ENCODE data around the gene LRRFIP2. TPM values are rescaled to one million over a fixed set of nuclear protein-coding genes. Genes with fewer than 3 reads are reported as not detected.

Gene LRRFIP2
- total and polyA plus RNA-seq, 2 of the 8 experiments (the other 6 are each of a cell fraction or from before 2014, with no cell fraction given) = 8.8 to 25.6 TPM

GRCh38 chr3:37017683-37018082 lies 156.7 kb downstream of the LRRFIP2 start:
- Histone ChIP-seq H2BK20ac (ENCODE audit: low read length) (no peak overlapping the region), H3K27ac (ENCODE audit: low read depth, low read length) (no peak overlapping the region), H4K8ac (ENCODE audit: extremely low read depth, insufficient read depth, low read length) (no peak overlapping the region), H3K27me3 (replicated peaks in 1 of 4; ENCODE audit: control insufficient read depth in 3 of 4, extremely low read depth in 1 of 4, insufficient read depth in 3 of 4, low read length in 3 of 4) (no peaks in the 10 kb centered on the region), H3K14ac (ENCODE audit: insufficient read length) (no peak overlapping the region), H4K20me1 (replicated peaks in 1 of 2; ENCODE audit: control insufficient read depth in 1 of 2, insufficient read depth in 2 of 2, low read length in 2 of 2) (no peaks in the 10 kb centered on the region), H3K4ac (replicated peaks; ENCODE audit: insufficient read length, low read depth, low read length) (no peak overlapping the region), H2BK12ac (ENCODE audit: low read depth, low read length) (no peak overlapping the region), H3K23me2 (ENCODE audit: low read depth, low read length) (no peaks in the 10 kb centered on the region; the same call in 1 of the 2 replicates), H3K23ac (ENCODE audit: insufficient read length) (no peak overlapping the region), H4K5ac (ENCODE audit: insufficient read length, low read depth, low read length) (no peak overlapping the region), H3K56ac (replicated peaks; ENCODE audit: insufficient read length, low read depth, low read length) (no peak overlapping the region), H2BK5ac (ENCODE audit: low read depth, low read length) (no peak overlapping the region), H3K9ac (replicated peaks in 1 of 4; ENCODE audit: extremely low read depth in 1 of 4, low read depth in 3 of 4, low read length in 3 of 4) (no peak overlapping the region), H2BK120ac (replicated peaks; ENCODE audit: low read depth, low read length) (no peak overlapping the region), H2AFZ (ENCODE audit: low read length) (no peak overlapping the region), H3K4me1 (replicated peaks in 1 of 4; ENCODE audit: control insufficient read depth in 3 of 4, insufficient read depth in 4 of 4, low read length in 3 of 4) (no peaks in the 10 kb centered on the region; a peak in 1 of 7 replicates), H2AK5ac (ENCODE audit: low read depth, low read length) (no peak overlapping the region), H3K79me1 (ENCODE audit: low read depth, low read length) (no peaks in the 10 kb centered on the region; the same call in 1 of the 2 replicates), H3K79me2 (ENCODE audit: control insufficient read depth in 1 of 2, insufficient read depth in 2 of 2, low read length in 2 of 2) (no peaks in the 10 kb centered on the region), H3K36me3 (ENCODE audit: control insufficient read depth in 2 of 4, insufficient read depth in 4 of 4, low read length in 3 of 4) (peaks cover 19 to 80% (median 68%) of the 10 kb centered on the region in 4 experiments), H3K4me2 (ENCODE audit: insufficient read depth in 1 of 2, low read depth in 2 of 2, low read length in 2 of 2) (no peak overlapping the region), H3K18ac (ENCODE audit: extremely low read depth, low read length) (no peak overlapping the region), H4K91ac (replicated peaks; ENCODE audit: insufficient read length, low read length) (no peak overlapping the region), H3K4me3 (ENCODE audit: extremely low read depth in 1 of 4, insufficient read depth in 2 of 4, low read depth in 3 of 4, low read length in 4 of 4) (no peak overlapping the region), H3K9me3 (ENCODE audit: insufficient read depth in 2 of 2, low read depth in 1 of 2, low read length in 1 of 2) (no peaks in the 10 kb centered on the region), H2BK15ac (ENCODE audit: low read length) (no peak overlapping the region)
- DNase-seq (ENCODE audit: low read depth in 1 of 2, low spot score in 2 of 2) = no peak
- no peak for FAIRE-seq
- WGBS, 2 experiments (ENCODE audit: extremely low coverage in 1 of 2, insufficient coverage in 1 of 2, insufficient read length in 1 of 2, insufficient replicate concordance in 2 of 2, low coverage in 1 of 2, low lambda C conversion rate in 2 of 2, missing lambda C conversion rate in 1 of 2) = 86% methylated on average over 3 of the region's 3 CpGs; no CpG with 5 or more reads in 1 of the 2 experiments
- ChIA-PET CTCF (ENCODE audit: partially characterized antibody) (no interaction called here), POLR2A (ENCODE audit: partially characterized antibody) (no interaction called here)
- TF ChIP-seq SP2 (IDR thresholded peaks at IDR 0.05; ENCODE audit: low read length) (no peak), CTCF (IDR thresholded peaks at IDR 0.05; ENCODE audit: control extremely low read depth in 1 of 3, insufficient read depth in 1 of 3, low read depth in 1 of 3, low read length in 3 of 3) (no peak), CREB1 (IDR thresholded peaks at IDR 0.05) (no peak), CEBPB (IDR thresholded peaks at IDR 0.05; ENCODE audit: low read depth, low read length) (no peak), POU5F1 (IDR thresholded peaks at IDR 0.05; ENCODE audit: low read depth, low read length) (no peak), RBBP5 (IDR thresholded peaks at IDR 0.05; ENCODE audit: borderline replicate concordance, low read depth, low read length) (no peak), E2F6 (IDR thresholded peaks at IDR 0.05) (no peak), SAP30 (IDR thresholded peaks at IDR 0.05; ENCODE audit: insufficient read depth, insufficient replicate concordance, low read length) (no peak), TCF12 (IDR thresholded peaks at IDR 0.05; ENCODE audit: low read depth, low read length) (no peak), HDAC2 (IDR thresholded peaks at IDR 0.05; ENCODE audit: borderline replicate concordance in 1 of 2, low read depth in 2 of 2, low read length in 2 of 2) (no peak), EZH2 (IDR thresholded peaks at IDR 0.05; ENCODE audit: low read depth, low read length, severe bottlenecking) (no peak)
